Activated T-helper 2 cell treated with anti-CD3 and anti-CD28 coated beads, Interferon-gamma antibody, Interleukin-2, Interleukin-4, amounts not matched to agents 10 μg/mL and 5 μg/mL and 100 μg/mL, durations not matched to agents 14 hours and 24 hours and 36 hours (primary cell): Measurements from ENCODE around the gene HELQ. TPM values are rescaled to one million over a fixed set of nuclear protein-coding genes. Genes with fewer than 3 reads are reported as not detected.
A peak's percentile ranks its signal among the peaks of the same experiment; 100 is the strongest.
"Not testable (repeated sequence)": the region's sequence is repeated elsewhere in the genome, so short reads cannot be mapped to it uniquely, and the experiment has no call there.

Experiments used
- DNase-seq: peaks from one replicate; pipeline ENCODE4 v3.0.0; 2021; ENCODE audit warnings: low spot score
- H3K27ac Mint-ChIP-seq: one replicate; pipeline ENCODE4 v1.8.0; 2021; ENCODE audit warnings: mixed read lengths
- H3K27me3 Mint-ChIP-seq: one replicate; pipeline ENCODE4 v1.8.0; 2021; ENCODE audit warnings: low read depth, mixed read lengths
- H3K36me3 Mint-ChIP-seq: one replicate; pipeline ENCODE4 v1.8.0; 2021; ENCODE audit warnings: low read depth, mixed read lengths
- H3K4me1 Mint-ChIP-seq: one replicate; pipeline ENCODE4 v1.8.0; 2021; ENCODE audit warnings: low read depth, mixed read lengths
- H3K4me3 Mint-ChIP-seq: one replicate; pipeline ENCODE4 v1.8.0; 2021; ENCODE audit warnings: low read depth, mild to moderate bottlenecking, moderate library complexity, mixed read lengths
- H3K9me3 Mint-ChIP-seq: one replicate; pipeline ENCODE4 v1.8.0; 2021; ENCODE audit warnings: mixed read lengths
- intact Hi-C: fragments of 100-400 bp; cut with micrococcal nuclease; formaldehyde crosslinking; loops from one replicate; pipeline ENCODE4 v1.15.1; 2023
- total RNA-seq: library from RNA; stranded (reverse); gene quantifications from 2 replicates; pipeline ENCODE4 v1.2.3, GENCODE V29; 2022

The HELQ gene
- total RNA-seq: 11.0 and 11.9 TPM in 2 replicates

GRCh38 chr4:83455281-83456183 lies at the start of gene HELQ, which contains the start of gene MRPS18C:
HELQ (minus strand) TSS chr4:83455823; CDS start chr4:83455693, 130 bp downstream.
MRPS18C (plus strand) TSS chr4:83456058; CDS start chr4:83456078, 20 bp downstream.
- H3K4me3 Mint-ChIP-seq: peak within 1 kb of the TSS; percentile 97
- peaks cover 66% of the 10 kb centered on the region for H3K36me3 Mint-ChIP-seq
- H3K27ac Mint-ChIP-seq: peak within 1 kb of the TSS; percentile 98
- H3K4me1 Mint-ChIP-seq: peaks cover 34% of the 10 kb centered on the region
- intact Hi-C loops: loop anchor here (1.0 to 5.0 kb wide), 10 partner anchors 30 to 1083 kb away; partner anchors contain the start of genes ABRAXAS1, COPS4, ENOPH1 and HNRNPD
- H3K9me3 Mint-ChIP-seq: no peaks in the 10 kb centered on the region
- peak; percentile 95 for DNase-seq
- no peaks in the 10 kb centered on the region for H3K27me3 Mint-ChIP-seq

GRCh38 chr4:83504996-83505395 lies 49.4 kb upstream of the HELQ start:
- H3K27ac Mint-ChIP-seq: no peak overlapping the region
- no peaks in the 10 kb centered on the region for H3K27me3 Mint-ChIP-seq
- H3K4me3 Mint-ChIP-seq: no peak overlapping the region
- no peaks in the 10 kb centered on the region for H3K36me3 Mint-ChIP-seq
- no peaks in the 10 kb centered on the region for H3K9me3 Mint-ChIP-seq
- H3K4me1 Mint-ChIP-seq: peaks cover 9% of the 10 kb centered on the region
- intact Hi-C loops: no loop called here
- DNase-seq: no peak

- Mint-ChIP-seq H3K4me1 (peaks cover 9% of the 10 kb centered on the region), H3K9me3 (no peaks in the 10 kb centered on the region), H3K36me3 (no peaks in the 10 kb centered on the region), H3K27me3 (no peaks in the 10 kb centered on the region), H3K27ac (no peak overlapping the region), H3K4me3 (no peak overlapping the region)
- DNase-seq: no peak
- intact Hi-C loops: no loop called here
These were observed 48.9 kb upstream of the HELQ start for GRCh38 chr4:83504503-83504902.

GRCh38 chr4:83503974-83504373 lies 48.4 kb upstream of the HELQ start:
- no peak for DNase-seq
- H3K9me3 Mint-ChIP-seq: no peaks in the 10 kb centered on the region
- H3K4me1 Mint-ChIP-seq: peaks cover 7% of the 10 kb centered on the region
- no peaks in the 10 kb centered on the region for H3K36me3 Mint-ChIP-seq
- intact Hi-C loops: no loop called here
- no peak overlapping the region for H3K27ac Mint-ChIP-seq
- no peaks in the 10 kb centered on the region for H3K27me3 Mint-ChIP-seq
- no peak overlapping the region for H3K4me3 Mint-ChIP-seq

GRCh38 chr4:83501671-83502070 lies 46.0 kb upstream of the HELQ start:
- H3K4me1 Mint-ChIP-seq, DNase-seq, H3K9me3 Mint-ChIP-seq, intact Hi-C loops, H3K27me3 Mint-ChIP-seq, H3K27ac Mint-ChIP-seq, H3K36me3 Mint-ChIP-seq, H3K4me3 Mint-ChIP-seq: not testable (repeated sequence)

GRCh38 chr4:83498187-83498586 lies 42.6 kb upstream of the HELQ start:
- H3K4me1 Mint-ChIP-seq: peaks cover 2% of the 10 kb centered on the region
- H3K27ac Mint-ChIP-seq: no peak overlapping the region
- no peaks in the 10 kb centered on the region for H3K36me3 Mint-ChIP-seq
- peaks cover 8% of the 10 kb centered on the region for H3K27me3 Mint-ChIP-seq
- H3K4me3 Mint-ChIP-seq: no peak overlapping the region
- no peak for DNase-seq
- H3K9me3 Mint-ChIP-seq: no peaks in the 10 kb centered on the region
- intact Hi-C loops: no loop called here

- intact Hi-C loops, H3K4me3 Mint-ChIP-seq, H3K27ac Mint-ChIP-seq, H3K4me1 Mint-ChIP-seq, H3K36me3 Mint-ChIP-seq, DNase-seq, H3K27me3 Mint-ChIP-seq, H3K9me3 Mint-ChIP-seq: not testable (repeated sequence)
These were observed 40.7 kb upstream of the HELQ start for GRCh38 chr4:83496085-83496917.

GRCh38 chr4:83490876-83491450 lies 35.3 kb upstream of the HELQ start:
- intact Hi-C loops: loop anchor here (1.0 kb wide), 1 partner anchor 149 kb away; no protein-coding TSS in a partner anchor
- H3K4me1 Mint-ChIP-seq: peaks cover 2% of the 10 kb centered on the region
- H3K4me3 Mint-ChIP-seq: no peak overlapping the region
- no peak overlapping the region for H3K27ac Mint-ChIP-seq
- H3K27me3 Mint-ChIP-seq: no peaks in the 10 kb centered on the region
- no peaks in the 10 kb centered on the region for H3K9me3 Mint-ChIP-seq
- H3K36me3 Mint-ChIP-seq: no peaks in the 10 kb centered on the region
- DNase-seq: no peak

GRCh38 chr4:83489711-83490326 lies 34.2 kb upstream of the HELQ start:
- intact Hi-C loops: loop anchor here (10.0 kb wide), 1 partner anchor 205 kb away; the partner anchor contains the start of gene COQ2
- no peaks in the 10 kb centered on the region for H3K36me3 Mint-ChIP-seq
- H3K27ac Mint-ChIP-seq: no peak overlapping the region
- no peak for DNase-seq
- H3K4me3 Mint-ChIP-seq: no peak overlapping the region
- peaks cover 6% of the 10 kb centered on the region for H3K4me1 Mint-ChIP-seq
- H3K9me3 Mint-ChIP-seq: no peaks in the 10 kb centered on the region
- no peaks in the 10 kb centered on the region for H3K27me3 Mint-ChIP-seq

- intact Hi-C loops: loop anchor here (10.0 kb wide), 1 partner anchor 202 kb away; the partner anchor contains the start of gene COQ2
- H3K27me3 Mint-ChIP-seq: no peaks in the 10 kb centered on the region
- peak overlapping the region; percentile 30 for H3K4me3 Mint-ChIP-seq
- no peaks in the 10 kb centered on the region for H3K9me3 Mint-ChIP-seq
- DNase-seq: no peak
- peaks cover 4% of the 10 kb centered on the region for H3K36me3 Mint-ChIP-seq
- H3K4me1 Mint-ChIP-seq: peaks cover 14% of the 10 kb centered on the region
- H3K27ac Mint-ChIP-seq: peak overlapping the region; percentile 26
These were observed 31.0 kb upstream of the HELQ start for GRCh38 chr4:83486457-83487129.

GRCh38 chr4:83484500-83485461 lies 29.2 kb upstream of the HELQ start, which contains the start of gene ABRAXAS1:
ABRAXAS1 (minus strand) TSS chr4:83485100; CDS start chr4:83485072, 28 bp downstream.
- DNase-seq: peak; percentile 93
- H3K27me3 Mint-ChIP-seq: no peaks in the 10 kb centered on the region
- intact Hi-C loops: loop anchor here (1.0 to 10.0 kb wide), 3 partner anchors 29 to 200 kb away; partner anchors contain the start of genes COQ2, GPAT3 and HELQ
- H3K27ac Mint-ChIP-seq: peak within 1 kb of the TSS; percentile 96
- peak within 1 kb of the TSS; percentile 95 for H3K4me3 Mint-ChIP-seq
- H3K4me1 Mint-ChIP-seq: peaks cover 14% of the 10 kb centered on the region
- no peaks in the 10 kb centered on the region for H3K9me3 Mint-ChIP-seq
- peaks cover 9% of the 10 kb centered on the region for H3K36me3 Mint-ChIP-seq
